ENCODE measurements around the gene PCIF1. TPM values are rescaled to one million over a fixed set of nuclear protein-coding genes. Genes with fewer than 3 reads are reported as not detected.

Gene PCIF1
- total and polyA plus RNA-seq, 2 experiments from 2014 or later: 11.8 to 26.0 TPM

DNA sequence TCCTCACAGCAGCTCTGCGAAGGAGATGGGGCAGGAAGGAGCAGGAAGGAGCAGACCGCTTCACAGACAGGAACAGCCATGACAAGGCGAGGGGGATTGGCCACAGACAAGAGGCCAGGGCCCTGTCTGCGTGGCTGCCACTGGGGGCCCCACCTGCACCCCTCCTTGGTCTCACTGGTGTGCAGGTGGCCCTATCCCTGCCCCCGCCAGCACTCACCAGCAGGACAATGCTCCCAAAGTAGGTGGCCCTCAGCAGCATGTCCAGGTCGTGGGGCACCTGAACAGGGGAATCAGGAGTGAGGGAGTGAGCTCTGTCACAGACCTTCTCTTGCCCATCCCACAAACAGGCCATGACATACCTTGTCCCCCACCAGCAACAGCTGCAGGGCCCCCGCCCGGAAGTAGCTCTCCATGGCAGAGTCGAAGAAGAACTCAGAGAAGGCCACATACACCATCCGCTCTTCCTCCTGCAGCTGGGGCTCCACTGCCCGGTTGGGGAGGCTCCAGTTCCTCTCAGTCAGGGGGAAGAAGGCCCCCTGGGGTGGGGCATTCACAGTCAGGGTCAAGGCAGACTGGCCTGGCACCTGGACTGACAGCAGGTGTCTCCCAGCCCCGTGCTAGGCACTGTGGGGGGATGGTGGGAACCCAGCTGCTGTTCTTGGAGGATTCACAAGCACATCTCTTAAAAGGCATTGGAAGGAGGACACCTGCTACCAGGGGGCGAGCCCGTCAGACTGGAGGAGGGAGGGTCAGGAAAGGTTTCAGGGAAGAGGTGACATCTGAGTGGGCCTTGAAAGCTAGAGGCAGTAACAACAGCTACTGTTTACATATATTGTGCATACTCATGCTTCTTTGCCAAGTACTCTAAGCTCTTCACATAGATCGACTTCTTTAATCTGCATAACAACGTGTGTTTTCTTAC, 29.6 kb upstream of the PCIF1 start:
- H3K27me3 ChIP-seq: no peaks in the 10 kb centered on the region
- DNase-seq (ENCODE audit: low spot score): no peak
- H3K36me3 ChIP-seq (replicated peaks; ENCODE audit: insufficient read depth, low read depth): no peaks in the 10 kb centered on the region
- no peaks in the 10 kb centered on the region for H3K9me2 ChIP-seq (replicated peaks; ENCODE audit: insufficient read depth)
- WGBS (ENCODE audit: low lambda C conversion rate, missing lambda C conversion rate): 91% methylated on average over 16 of the region's 16 CpGs
- no peak overlapping the region for H3K27ac ChIP-seq
- no peaks in the 10 kb centered on the region for H3K9me3 ChIP-seq (ENCODE audit: low read depth)
- TF ChIP-seq, protein P1, sequence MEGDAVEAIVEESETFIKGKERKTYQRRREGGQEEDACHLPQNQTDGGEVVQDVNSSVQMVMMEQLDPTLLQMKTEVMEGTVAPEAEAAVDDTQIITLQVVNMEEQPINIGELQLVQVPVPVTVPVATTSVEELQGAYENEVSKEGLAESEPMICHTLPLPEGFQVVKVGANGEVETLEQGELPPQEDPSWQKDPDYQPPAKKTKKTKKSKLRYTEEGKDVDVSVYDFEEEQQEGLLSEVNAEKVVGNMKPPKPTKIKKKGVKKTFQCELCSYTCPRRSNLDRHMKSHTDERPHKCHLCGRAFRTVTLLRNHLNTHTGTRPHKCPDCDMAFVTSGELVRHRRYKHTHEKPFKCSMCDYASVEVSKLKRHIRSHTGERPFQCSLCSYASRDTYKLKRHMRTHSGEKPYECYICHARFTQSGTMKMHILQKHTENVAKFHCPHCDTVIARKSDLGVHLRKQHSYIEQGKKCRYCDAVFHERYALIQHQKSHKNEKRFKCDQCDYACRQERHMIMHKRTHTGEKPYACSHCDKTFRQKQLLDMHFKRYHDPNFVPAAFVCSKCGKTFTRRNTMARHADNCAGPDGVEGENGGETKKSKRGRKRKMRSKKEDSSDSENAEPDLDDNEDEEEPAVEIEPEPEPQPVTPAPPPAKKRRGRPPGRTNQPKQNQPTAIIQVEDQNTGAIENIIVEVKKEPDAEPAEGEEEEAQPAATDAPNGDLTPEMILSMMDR (IDR thresholded peaks at IDR 0.05; ENCODE audit: poor library complexity): no peak
- TF ChIP-seq EZH2phosphoT487 (IDR thresholded peaks at IDR 0.05; ENCODE audit: low read depth, severe bottlenecking, unreplicated experiment) (no peak), EZH2 (IDR thresholded peaks at IDR 0.05; ENCODE audit: borderline replicate concordance) (no peak)
- H3K79me2 ChIP-seq: no peaks in the 10 kb centered on the region
- H3K4me2 ChIP-seq: no peak overlapping the region
- H3K4me1 ChIP-seq (ENCODE audit: insufficient read depth): no peaks in the 10 kb centered on the region
- H3K4me3 ChIP-seq: no peak overlapping the region
- no peak overlapping the region for H2AFZ ChIP-seq
- H4K20me1 ChIP-seq (ENCODE audit: insufficient read depth, poor library complexity, severe bottlenecking): no peaks in the 10 kb centered on the region

DNA sequence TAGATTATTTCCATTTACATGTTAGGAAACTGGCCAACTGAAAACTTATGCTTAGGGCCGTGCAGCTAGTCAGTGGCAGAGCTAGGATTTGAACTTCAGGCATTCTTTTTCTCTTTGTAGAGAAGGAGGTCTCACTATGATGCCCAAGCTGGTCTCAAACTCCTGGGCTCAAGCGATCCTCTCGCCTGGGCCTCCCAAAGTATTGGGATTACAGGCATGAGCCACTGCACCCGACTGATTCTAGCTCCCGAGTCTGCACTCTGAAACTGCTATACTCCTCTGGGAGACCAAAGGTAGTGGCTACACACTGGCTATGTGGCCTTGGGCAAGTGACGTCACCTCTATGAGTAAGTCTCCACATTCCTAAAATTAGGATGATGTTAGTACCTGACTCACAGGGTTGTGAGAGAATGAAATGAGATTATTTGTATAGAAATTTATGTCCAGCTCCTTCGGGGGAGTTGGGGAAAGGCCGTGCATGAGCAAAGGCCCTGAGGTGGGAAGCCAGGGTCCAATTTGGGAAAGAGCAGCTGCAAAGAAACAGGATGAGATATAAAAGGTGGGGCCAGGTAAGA, 28.9 kb upstream of the PCIF1 start:
- no peaks in the 10 kb centered on the region for H3K4me1 ChIP-seq (ENCODE audit: insufficient read depth)
- no peaks in the 10 kb centered on the region for H3K9me3 ChIP-seq (ENCODE audit: low read depth)
- no peak for DNase-seq (ENCODE audit: low spot score)
- no peak overlapping the region for H3K4me3 ChIP-seq
- no peaks in the 10 kb centered on the region for H4K20me1 ChIP-seq (ENCODE audit: insufficient read depth, poor library complexity, severe bottlenecking)
- H3K79me2 ChIP-seq: no peaks in the 10 kb centered on the region
- no peaks in the 10 kb centered on the region for H3K9me2 ChIP-seq (replicated peaks; ENCODE audit: insufficient read depth)
- H3K27me3 ChIP-seq: no peaks in the 10 kb centered on the region
- no peak overlapping the region for H3K4me2 ChIP-seq
- H3K36me3 ChIP-seq (replicated peaks; ENCODE audit: insufficient read depth, low read depth): no peaks in the 10 kb centered on the region
- H3K27ac ChIP-seq: no peak overlapping the region
- H2AFZ ChIP-seq: no peak overlapping the region
- WGBS (ENCODE audit: low lambda C conversion rate, missing lambda C conversion rate): 95% methylated on average over 8 of the region's 8 CpGs
- TF ChIP-seq EZH2 (IDR thresholded peaks at IDR 0.05; ENCODE audit: borderline replicate concordance) (no peak), EZH2phosphoT487 (IDR thresholded peaks at IDR 0.05; ENCODE audit: low read depth, severe bottlenecking, unreplicated experiment) (no peak)

- no peak for DNase-seq (ENCODE audit: low spot score)
- H3K27ac ChIP-seq: no peak overlapping the region
- peaks cover 8% of the 10 kb centered on the region for H3K4me1 ChIP-seq (ENCODE audit: insufficient read depth)
- H3K79me2 ChIP-seq: no peaks in the 10 kb centered on the region
- no peaks in the 10 kb centered on the region for H3K36me3 ChIP-seq (replicated peaks; ENCODE audit: insufficient read depth, low read depth)
- H3K9me3 ChIP-seq (ENCODE audit: low read depth): no peaks in the 10 kb centered on the region
- H3K27me3 ChIP-seq: no peaks in the 10 kb centered on the region
- H3K9me2 ChIP-seq (replicated peaks; ENCODE audit: insufficient read depth): no peaks in the 10 kb centered on the region
- no peaks in the 10 kb centered on the region for H4K20me1 ChIP-seq (ENCODE audit: insufficient read depth, poor library complexity, severe bottlenecking)
- no peak overlapping the region for H3K4me2 ChIP-seq
- H3K4me3 ChIP-seq: no peak overlapping the region
- WGBS (ENCODE audit: low lambda C conversion rate, missing lambda C conversion rate): 97% methylated on average over 17 of the region's 17 CpGs
- H2AFZ ChIP-seq: no peak overlapping the region
- TF ChIP-seq, protein P1 (IDR thresholded peaks at IDR 0.05; ENCODE audit: poor library complexity): no peak
- TF ChIP-seq EZH2phosphoT487 (IDR thresholded peaks at IDR 0.05; ENCODE audit: low read depth, severe bottlenecking, unreplicated experiment) (no peak), EZH2 (IDR thresholded peaks at IDR 0.05; ENCODE audit: borderline replicate concordance) (no peak)
Measured at GRCh38 chr20:45907219-45907948, 27.1 kb upstream of the PCIF1 start.
